Activated CD8-positive, alpha-beta memory T cell treated with anti-CD3 and anti-CD28 coated beads for 4 hours (primary cell): Measurements from ENCODE around the gene NF1.
"Not testable (repeated sequence)": the region's sequence is repeated elsewhere in the genome, so short reads cannot be mapped to it uniquely, and the experiment has no call there.

Experiments used
- DNase-seq, 2 donors: peaks; one replicate each; pipeline ENCODE4 v3.0.0-alpha.2; 2020; ENCODE audit warnings: low read depth in 2 of 2

The NF1 gene

DNA sequence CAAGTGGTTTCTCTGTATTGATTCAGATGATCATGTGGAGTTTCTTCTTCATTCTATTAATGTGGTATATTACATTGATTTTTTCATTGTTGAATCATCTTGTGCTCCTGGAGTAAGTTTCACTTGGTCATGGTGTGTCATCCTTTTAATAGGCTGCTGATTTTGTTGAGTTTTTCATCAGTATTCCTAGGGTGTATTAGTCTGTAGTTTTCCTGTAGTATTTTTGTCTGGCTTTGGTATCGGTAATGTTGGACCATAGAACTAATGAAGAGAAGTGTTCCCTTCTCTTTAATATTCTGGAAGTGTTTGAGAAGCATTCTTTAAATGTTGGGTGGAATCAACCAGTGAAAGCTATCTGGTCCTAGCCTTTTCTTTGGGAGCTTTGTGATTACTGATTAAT lies 103.2 kb downstream of the NF1 start:
- no peak for DNase-seq

DNA sequence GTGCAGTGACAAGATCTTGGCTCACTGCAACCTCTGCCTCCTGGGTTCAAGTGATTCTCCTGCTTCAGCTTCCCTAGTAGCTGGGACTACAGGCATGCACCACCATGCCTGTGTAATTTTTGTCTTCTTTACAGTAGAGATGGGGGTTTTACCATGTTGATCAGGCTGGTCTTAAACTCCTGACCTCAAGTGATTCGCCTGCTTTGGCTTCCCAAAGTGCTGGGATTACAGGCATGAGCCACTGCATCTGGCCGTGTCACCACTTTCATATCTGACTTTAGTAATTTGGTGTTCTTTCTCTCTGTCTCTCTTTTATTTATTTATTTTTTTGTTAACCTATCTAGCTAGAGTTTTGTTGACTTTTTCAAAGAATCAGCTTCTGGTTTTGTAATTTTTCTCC lies 103.9 kb downstream of the NF1 start:
- DNase-seq, result not testable (repeated sequence)

DNA sequence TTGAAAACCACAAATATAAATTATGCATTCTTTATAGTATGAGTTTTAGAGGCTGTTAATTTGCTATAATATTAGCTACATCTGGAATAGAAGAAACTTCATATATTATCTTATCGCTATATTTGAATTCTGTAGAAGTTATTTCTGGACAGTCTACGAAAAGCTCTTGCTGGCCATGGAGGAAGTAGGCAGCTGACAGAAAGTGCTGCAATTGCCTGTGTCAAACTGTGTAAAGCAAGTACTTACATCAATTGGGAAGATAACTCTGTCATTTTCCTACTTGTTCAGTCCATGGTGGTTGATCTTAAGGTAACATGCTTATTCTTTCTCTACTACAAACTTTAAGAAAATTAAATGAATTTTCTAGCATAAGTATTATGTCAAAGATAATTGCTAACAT lies 105.5 kb downstream of the NF1 start:
- no peak for DNase-seq

DNA sequence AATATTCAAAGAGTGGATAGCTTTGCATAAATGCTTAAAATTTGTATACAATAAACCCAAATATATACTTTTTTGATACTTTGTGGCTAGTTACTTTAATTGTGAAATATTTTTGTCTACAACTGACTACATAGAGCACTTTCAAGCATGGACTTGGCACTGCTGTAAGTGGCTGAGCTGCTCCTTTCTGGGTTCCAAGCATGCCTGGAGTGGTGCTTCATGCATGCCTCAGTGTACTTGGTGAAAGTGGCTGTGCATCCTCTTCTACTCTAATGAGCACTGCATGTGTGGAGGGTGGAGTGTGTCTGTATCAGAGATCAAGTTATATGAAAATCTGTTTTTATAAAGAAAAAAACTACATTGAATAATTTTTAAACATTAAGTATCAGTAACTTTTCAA lies 108.2 kb downstream of the NF1 start:
- DNase-seq, result no peak

DNA sequence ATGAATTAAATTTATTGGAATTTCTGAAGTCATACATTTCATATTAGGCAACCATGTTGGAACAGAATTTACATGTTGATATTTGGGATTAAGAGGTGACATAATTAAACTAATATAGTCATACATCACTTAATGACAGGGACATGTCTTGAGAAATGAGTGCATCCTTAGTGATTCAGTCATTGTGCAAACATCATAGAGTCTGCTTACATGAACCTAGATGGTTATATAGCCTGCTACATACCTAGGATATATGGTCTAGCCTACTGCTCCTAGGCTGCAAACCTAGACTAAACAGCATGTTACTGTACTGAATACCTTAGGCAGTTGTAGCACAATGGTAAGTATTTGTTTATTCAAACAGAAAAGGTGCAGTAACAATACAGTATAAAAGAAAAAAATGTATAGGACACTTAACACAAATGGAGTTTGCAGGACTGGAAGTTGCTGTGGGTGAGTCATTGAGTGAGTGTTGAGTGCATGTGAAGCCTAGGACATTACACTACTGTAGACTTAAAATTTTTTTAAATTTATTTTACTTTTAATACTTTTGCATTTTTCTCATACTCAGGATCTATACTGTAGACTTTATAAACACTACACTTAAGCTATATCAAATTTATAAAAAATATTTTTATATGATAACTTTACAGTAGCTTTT lies 116.7 kb downstream of the NF1 start:
- no peak for DNase-seq

DNA sequence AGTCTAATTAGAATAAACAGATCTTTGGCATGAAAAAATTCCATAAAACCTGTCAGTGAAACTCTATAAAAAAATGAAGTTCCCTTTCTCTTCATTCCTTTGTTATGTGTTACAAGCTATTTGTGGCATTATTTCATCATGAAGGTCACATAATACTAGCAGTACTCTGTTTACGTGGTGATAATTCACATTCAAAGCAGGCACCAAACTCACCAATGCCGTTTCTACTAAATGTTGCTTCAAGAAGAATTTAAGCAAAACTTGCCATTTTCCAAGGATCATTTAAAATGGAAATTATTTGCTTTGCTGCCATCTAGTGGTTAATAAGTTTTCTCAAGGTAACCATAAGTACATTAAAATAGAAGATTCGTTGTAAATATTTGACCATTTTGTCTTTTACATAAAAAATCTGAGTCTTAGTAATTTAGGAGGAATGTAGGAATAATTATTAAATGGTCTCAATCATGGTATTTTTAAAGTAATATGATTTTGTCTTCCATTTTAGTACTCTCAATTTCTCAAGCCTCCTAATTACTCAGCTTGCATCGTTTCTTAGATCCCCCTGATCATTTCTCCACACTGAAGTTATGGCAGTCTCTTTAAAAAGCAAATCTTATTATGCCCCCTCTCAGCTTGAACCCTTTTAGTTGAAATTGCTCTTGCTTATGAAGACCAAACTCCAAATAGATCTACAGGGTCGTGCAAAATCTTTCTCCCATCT lies 121.4 kb downstream of the NF1 start:
- no peak for DNase-seq

DNA sequence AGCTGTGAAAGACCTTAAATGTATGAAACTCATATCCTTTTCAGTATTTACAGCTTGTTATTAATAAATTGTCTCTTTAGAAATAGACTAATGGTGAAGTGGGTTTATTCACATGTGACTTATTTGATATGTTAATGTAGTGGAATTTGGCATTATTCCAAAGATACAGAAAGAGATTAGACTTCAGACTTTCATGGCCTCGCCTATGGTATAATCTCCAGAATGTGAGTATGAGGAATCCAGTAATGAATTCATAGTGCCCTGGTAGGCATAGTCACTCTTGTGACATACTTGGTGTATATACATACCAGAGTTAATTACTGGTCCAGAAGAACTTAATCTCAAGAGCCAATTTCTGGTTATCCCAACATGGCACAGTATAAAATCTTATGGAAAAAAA lies 129.6 kb downstream of the NF1 start:
- no peak for DNase-seq

DNA sequence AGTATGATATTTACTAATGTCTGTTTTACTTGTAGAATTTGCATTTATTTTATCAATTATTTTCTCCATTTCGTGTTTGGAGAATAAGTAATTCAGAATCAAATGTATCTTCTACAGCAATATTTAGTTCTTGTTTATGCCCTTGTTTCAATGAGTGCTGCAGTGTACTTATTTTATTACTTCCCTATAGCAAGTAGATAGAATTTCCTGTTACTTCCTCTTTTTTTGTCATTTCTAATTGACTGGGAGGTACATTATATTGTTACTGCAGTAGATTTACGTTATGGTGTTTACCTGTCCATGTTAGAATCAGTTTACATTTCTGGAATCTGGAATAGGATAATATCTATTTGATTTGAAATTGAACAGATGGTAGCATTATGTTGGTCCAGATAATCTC lies 131.1 kb downstream of the NF1 start:
- no peak for DNase-seq

DNA sequence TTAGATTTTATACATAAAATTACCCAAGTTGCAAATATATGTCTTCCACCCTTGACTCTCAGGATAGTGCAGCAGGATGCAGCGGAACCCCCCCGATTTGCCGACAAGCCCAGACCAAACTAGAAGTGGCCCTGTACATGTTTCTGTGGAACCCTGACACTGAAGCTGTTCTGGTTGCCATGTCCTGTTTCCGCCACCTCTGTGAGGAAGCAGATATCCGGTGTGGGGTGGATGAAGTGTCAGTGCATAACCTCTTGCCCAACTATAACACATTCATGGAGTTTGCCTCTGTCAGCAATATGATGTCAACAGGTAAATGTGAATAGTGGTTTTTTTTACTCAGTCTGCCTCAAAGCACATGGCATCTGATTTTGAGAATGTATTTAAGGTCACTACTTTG lies 131.6 kb downstream of the NF1 start:
- no peak for DNase-seq

DNA sequence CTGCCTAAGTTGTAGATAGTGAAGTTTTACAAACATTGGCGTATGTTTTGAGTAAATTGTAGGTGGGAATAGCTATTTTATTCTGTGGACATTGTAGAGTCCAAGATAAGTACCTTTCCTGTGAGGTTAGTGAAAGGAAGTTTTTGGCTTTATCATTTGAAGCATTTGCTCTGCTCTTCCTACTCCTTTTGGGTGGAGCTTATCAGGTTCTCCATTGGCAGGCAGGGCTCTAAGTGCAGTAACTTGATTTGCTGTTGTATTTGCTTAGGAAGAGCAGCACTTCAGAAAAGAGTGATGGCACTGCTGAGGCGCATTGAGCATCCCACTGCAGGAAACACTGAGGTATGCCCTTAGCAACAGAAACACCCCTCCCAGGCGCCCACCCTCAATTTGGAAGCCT lies 132.2 kb downstream of the NF1 start:
- no peak for DNase-seq

DNA sequence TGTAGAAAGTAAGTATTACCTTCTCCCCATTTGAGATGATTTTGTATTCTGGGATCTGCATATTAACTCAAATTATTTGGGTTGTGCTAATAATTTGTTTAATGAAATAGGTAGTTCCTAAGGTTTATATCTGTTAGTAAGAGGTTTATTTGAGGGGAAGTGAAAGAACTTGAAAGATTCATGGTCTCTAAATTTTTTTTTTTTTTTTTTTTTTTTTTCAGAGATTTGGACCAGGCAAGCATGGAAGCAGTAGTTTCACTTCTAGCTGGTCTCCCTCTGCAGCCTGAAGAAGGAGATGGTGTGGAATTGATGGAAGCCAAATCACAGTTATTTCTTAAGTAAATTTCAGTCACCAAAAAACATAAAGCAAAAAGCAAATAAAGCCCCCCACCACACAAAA lies 137.1 kb downstream of the NF1 start:
- DNase-seq, result no peak

DNA sequence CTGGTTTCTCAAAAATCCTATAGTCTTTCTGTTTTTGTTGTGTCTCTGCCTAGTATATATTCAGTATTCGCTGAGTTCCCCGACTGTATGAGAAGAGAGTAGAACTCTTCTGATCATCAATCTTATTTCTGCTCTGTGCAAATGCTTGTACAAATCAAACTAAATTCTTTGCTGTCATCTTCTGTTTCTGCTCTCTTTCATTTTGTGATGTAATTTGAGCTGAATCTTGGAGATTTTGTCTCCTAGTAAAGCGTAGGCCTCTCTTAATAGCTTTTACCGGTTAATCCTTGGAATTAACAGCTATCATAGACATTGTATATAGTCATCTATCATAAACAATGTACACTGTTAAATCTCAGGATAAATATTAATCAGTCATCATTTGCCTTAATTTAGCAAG lies 140.3 kb downstream of the NF1 start:
- no peak for DNase-seq

DNA sequence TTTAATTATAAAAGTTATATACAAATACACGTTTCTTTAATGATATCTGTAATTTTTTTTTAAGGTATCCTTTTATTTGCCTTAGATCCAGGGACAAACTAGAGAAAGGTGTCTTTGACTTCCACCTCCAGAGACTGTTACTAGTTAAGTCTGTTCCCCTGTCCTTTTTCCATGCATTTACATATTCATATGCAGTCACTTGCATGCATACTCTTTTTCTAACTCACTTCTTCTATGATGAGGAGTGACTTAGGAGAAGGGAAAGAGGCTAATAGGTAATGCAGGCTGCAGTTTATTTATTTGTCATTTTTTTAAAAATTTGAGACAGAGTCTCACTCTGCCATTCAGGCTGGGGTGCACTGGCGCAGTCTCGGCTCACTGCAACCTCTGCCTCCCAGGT lies 141.4 kb downstream of the NF1 start:
- no peak for DNase-seq

DNA sequence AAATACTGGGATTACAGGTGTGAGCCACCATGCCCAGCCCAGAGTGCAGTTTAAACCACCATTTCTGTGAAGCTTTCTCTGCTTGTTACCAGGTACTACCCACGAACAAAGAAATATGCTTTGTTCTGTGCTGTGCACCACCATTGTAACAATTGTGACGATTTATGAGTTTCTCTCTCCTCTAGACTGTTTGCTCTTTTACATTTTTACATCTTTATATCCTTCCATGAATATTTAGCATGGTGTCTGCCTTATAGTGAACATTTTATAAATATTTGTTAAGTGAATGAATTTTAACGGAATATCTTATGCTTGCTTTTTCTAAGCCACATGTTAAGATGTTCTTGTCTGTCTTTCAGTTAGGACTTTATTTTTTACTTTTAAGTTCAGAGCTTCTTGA lies 141.9 kb downstream of the NF1 start:
- no peak for DNase-seq

DNA sequence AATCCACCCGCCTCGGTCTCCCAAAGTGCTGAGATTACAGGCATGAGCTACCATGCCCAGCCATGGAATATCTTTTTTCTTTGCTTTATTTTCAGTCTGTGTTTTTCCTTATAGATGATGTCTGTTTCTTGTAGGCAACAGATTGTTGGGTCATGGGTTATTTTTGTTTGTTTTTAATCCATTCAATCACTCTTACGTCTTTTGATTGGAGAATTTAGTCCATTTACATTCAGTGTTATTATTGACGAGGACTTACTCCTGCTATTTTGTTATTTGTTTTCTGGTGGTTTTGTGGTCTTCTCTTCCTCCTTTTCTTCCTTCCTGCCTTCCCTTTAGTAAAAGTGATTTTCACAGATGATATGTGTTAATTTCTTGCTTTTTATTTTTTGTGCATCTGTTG lies 146.3 kb downstream of the NF1 start:
- no peak for DNase-seq

DNA sequence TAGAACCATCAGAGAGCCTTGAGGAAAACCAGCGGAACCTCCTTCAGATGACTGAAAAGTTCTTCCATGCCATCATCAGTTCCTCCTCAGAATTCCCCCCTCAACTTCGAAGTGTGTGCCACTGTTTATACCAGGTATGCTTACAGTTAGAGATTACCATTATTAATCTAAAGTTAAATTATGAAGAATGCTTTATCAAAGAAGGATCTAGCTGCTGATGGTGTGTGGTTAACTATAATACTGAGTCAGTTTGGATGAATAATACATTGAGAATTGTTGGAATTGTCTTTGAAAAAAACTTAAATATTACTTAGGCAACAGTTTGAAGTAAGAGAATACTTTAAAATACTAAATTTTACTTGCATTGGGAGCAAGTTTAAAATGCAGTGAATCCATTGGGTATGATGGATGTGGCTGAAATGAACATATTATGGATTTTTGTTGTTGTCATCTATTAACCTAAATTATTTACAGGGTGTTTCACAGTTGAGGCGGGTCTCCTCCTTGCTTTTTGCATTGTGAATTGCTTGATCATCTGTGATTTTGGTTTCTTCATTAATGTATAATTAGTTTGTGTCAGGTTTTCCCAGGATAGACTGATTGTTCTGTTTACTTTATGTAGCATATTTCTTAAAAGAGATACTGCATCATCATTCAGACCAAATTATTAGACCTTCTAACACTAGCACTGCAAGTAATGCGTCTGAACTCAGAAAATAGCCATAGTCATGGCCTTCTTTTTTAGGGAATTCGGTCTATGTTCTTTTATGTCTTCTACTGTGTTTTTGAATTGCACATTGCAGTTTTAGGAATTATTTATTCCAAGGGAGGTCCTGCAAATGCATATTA lies 154.4 kb downstream of the NF1 start:
- no peak for DNase-seq

DNA sequence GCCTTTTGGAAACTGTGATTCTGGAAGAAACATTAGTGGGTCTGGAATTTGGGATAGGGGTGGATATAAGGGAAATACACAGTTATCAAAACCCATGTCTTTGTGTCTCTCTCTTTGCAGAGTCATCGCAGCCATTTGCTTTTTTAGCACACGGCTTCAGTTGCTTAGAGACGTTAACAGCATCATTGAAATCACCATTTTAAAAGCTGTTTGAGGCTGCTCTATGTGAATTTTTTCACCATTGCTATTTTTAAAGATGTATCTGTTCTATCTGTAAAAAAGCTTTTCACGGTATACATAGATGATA lies 155.0 kb downstream of the NF1 start:
- DNase-seq, result no peak

DNA sequence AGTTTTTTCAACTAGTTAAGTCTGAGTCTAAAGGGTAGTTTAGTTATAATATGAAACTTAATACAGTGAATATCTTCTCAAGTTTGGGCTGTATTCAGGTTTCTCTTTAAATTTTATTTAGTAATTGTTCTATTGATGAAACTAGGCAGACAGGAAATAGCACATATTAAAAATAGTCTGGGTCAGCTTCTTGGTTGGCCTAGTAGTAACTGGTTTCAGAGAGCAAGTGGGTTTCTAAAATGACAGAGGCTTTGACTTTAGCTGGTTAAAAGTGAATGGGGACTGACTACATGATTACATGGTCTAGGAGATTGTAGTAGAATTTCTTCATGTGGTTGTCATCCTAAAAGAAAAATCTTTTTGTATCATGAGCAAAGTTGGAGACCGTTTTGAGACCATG lies 155.5 kb downstream of the NF1 start:
- DNase-seq, result no peak

DNA sequence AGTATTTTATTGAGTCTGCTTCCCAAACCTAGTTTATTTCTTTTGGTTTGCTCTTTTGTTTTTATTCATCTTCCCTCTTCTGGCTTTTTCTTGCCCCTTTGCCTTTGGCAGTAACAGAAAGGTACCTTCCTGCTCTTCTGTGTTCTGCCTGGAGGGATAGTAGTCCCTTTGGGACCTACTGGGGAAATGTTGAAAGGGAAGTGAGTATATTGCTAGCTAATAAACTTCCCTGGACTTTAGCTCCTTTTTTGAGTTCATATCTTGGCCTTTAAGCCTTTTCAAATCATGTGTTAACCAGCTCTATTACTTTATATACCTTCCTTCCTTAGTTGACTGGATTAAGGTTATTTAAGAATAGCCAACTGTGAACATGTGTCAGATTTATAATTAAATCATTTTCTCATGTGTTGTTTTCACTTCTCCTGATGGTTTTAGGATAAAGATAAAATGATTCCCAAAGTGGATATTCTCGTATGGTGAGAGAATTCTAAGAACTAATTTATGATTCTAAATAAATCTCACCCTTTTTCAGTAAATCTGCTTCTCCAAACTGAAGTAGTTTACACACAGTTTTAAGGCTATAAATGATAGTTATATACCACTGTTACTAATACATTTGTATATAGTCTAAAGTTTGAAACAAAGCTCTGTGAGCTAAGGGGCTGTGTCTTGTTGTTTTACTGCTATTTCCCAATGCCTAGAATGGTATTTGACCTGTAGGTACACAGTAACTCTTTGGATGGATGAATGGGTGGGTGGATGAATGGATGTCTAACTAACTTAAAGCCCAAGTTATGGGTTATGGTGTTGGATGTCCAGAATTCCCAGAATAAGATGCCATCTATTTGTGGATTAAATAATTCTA lies 156.6 kb downstream of the NF1 start:
- DNase-seq, result no peak

DNA sequence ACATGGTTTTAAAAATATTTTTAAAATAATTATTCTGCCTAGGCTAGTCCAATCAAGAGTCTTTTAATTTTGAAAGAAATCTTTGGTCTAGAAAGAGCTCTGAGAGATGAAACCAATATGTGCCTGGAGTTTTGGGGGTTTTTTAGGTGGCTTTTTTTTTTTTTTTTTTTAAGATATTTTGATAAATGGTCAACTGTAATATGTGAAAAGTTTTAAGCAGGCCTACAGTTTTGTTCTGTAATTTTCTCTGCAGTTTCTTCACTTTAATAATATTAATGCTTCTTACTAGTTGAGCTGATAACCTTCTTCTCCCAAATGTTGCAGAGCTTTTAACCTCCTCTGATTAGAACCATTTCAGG lies 157.2 kb downstream of the NF1 start:
- no peak for DNase-seq

DNA sequence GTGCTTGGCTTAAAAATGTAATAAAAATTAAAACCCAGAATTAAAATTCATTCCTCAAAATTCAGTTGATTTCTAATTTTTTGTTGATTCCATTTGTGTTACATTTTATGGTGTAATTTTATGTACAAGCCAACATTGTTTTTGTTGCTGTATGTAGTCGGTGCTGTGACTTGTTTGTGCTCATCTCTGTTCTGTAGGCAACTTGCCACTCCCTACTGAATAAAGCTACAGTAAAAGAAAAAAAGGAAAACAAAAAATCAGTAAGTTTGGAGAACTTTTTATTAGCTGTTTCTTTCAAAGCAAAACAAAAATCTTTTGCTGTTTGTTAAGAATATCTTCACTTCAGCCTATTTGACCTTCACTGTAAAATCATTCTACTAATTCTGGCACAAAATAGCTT lies 158.0 kb downstream of the NF1 start:
- DNase-seq, result no peak

DNA sequence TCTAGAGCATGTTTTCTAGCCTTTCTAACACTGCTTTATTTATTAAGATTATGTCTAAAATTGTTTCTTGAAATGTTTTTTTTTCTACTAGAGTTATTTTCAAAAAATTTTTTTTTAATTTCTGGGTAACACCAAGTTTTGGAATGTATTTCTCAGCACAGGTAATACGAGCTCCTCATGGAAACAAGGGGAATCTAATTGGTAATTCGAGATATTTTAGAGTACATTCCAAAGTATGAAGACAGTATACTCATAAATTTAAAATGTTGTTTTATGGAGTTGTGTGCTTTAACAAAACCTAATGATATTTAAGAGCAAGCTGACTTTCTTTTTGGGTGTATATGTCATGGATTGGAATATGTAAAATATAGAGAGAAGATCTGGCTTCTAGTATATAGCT lies 159.9 kb downstream of the NF1 start:
- DNase-seq, result no peak
